GM19455 (cell line): ENCODE measurements around the gene SIX6.
A peak's percentile ranks its signal among the peaks of the same experiment; 100 is the strongest.

ENCODE experiments used
- ATAC-seq: cut with Tn5 transposase; IDR thresholded peaks from one replicate; pipeline ENCODE4 v1.9.1; 2021; ENCODE audit not compliant: unreplicated experiment

The SIX6 gene

DNA sequence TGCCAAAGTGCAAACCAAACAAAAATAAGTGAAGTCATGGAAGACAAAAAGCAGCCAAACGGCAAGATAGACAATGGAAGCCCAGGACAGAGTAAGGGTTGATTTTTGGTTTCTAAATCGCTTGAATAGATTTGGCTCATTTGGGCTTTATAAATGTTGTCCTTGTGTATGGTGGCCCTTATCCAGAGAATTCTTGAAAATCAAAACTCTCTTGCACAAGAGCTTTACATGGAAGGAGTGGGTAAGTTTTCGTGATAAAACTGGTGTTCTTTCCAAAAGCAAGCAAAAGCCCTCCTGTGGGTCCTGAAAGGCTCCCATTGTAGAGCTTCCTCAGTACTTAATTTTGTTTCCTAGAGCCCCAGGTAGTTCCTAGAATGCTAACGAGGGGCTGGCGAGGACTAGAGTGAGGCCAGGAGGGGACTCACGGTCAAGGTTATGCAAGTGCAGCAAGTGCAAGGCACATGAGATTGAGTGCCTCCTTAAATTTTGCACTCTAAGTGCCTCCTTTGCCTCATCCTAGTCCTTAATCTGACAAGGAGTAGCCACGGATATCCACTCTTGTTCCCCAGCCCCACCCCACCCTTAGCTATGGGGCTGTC lies 4.1 kb downstream of the SIX6 start:
- ATAC-seq, result no peak

DNA sequence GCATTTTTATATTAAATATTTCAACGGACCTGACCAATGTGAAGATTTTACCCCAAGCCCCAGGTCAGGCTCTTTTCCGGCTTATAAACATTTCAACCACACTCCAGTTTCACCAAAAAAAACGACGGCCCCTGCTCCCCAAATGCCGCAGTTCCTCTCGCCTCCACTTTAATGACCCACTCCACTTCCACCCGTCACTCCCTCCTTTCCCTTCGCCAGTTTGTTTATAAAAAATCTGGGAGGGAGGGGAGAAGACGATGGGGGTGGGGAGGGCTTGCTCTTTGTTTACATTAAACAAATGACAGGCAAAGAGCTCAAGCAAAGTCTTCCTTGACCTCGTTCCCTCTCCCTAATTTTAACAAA lies 5.4 kb downstream of the SIX6 start:
- no peak for ATAC-seq

DNA sequence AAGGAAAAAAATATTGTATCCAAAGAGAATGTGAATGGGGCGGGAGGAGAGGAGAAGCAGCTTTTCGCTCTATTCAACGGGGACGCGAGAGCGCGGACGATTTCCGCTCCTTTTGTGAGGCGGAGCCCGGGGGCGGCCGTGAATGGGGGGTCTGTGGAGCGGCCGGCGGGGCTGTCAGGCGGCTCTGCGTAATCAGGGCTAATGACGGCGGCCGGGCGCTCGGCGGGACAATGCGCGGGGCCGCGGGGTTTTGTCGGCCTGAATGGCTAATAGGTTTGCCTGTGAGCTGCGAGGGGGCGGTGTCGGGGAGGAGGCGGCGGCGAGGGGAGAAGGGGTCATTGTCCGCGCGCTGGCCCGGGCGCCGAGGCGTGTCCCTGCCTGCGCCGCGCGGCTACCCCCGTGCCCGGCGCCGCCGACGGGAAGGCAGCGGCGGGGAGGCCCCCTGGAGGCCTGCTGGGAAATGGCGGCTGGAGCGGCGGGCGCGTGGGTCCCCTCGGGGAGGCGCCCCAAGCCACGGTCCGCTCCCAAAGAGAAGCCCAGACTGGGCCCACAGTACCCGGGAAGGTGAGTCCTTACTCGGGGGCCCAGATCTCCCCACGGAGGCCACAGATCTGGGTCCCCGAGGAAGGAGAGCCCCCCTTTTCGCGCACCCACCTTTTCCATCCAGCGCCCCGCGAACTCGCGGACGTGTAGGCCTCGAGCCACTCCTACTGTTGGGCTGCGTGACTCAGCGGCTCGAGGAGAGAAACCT lies 6.0 kb downstream of the SIX6 start:
- no peak for ATAC-seq

DNA sequence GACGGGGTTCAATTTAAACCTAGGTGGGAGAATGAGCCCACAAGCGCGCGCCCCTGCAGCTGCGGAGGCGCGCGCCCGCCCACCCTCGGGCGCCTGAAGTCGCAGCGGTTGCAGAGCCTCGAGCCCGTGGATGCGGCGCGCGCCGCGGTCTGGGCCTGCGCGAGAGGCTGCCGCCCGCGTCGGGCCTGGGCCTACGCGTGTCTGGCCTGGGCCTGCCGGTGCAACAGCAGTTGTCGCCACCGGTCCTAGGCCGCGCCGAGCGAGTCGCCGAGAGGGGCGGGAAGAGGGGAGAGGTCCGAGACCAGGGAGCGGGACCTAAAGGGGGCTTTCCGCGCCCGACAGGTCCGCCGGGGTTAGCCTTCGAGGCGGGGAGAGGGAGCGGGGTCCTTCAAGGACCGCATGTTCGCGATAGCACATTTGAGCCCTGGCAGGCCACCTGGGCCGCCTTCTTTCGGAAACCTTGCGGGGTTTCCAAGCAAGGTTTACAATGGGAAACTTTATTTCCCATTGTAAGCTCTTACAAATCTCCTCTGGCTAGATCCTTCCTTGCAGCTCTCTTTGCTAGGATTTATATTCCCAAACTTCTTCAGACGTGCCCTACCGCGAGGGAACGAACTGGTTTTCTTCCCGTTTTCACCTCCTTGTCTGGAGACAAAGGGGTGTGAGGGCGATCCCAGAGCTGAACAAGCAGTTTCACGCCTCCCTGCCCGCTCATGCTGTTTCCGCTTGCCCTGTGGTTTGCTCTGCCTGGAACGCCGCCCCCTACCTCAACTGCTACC lies 6.8 kb downstream of the SIX6 start:
- no peak for ATAC-seq

DNA sequence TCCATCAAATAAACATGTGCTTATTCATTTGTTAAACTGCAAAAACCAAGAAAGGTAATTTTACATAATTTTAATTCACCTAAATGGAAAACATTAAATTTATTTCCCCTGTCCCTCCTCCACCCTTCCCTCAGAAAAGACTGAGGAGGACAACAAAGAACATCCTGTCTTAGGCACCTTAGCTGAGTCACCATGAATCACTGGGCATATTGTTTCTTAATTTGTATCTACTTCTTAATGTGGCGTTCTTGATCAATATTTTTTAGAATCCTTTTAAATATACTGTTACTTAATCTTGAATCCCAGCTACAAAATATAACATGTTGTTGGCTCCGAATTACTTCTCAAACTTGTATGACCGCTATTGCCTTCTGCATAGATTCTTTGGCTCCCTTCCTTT lies 23.5 kb downstream of the SIX6 start:
- ATAC-seq, result no peak

DNA sequence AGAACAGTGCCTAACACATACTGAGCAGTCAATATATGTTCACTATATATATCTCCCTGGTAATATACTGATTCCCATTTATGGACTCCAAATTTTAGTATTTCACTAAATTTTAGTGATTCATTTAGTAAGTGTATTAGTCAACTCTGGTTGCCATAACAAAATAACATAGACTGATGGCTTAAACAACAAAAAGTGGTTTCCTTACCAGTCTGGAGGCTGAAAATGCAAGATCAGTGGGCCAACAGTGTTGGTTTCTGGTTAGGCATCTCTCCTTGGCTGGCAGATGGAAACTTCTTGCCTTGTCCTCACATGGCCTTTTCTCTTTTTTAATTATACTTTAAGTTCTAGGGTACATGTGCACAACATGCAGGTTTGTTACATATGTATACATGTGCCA lies 28.7 kb downstream of the SIX6 start:
- no peak for ATAC-seq

DNA sequence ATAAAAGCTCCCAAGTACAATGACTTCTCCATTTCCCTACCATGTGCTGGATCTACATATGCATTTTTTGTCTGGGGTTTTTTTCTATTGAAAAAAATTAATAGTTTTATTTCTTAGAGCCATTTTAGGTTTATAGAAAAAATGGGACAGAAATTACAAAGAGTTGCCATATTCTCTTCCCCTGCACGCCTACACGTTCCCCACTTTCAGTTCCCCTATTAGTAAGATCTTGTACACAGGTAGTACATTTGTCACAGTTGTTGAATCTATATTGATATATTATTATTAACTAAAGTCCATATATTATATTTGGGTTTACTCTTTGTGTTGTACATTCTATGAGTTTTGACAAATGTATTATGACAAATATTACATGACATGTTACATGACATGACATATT lies 35.7 kb downstream of the SIX6 start:
- ATAC-seq, result no peak

DNA sequence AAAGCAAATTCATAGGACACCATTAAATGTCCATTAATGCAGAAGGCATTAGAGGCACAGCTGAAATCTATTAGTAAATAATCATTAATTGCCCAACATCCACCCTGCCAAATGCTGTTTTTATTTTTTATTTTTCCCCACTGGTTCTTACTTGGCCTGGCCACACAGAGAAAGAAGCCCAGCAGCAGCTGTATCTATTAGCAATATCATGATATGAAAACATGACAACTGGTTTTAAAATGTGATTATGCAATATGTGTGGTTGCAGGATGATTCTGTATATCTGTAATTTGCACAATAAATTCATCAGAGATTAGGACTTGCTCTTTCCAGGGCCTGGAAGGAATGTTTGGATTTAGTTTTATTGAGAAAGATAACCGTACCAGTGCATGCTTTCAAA lies 44.9 kb downstream of the SIX6 start:
- ATAC-seq, result no peak

DNA sequence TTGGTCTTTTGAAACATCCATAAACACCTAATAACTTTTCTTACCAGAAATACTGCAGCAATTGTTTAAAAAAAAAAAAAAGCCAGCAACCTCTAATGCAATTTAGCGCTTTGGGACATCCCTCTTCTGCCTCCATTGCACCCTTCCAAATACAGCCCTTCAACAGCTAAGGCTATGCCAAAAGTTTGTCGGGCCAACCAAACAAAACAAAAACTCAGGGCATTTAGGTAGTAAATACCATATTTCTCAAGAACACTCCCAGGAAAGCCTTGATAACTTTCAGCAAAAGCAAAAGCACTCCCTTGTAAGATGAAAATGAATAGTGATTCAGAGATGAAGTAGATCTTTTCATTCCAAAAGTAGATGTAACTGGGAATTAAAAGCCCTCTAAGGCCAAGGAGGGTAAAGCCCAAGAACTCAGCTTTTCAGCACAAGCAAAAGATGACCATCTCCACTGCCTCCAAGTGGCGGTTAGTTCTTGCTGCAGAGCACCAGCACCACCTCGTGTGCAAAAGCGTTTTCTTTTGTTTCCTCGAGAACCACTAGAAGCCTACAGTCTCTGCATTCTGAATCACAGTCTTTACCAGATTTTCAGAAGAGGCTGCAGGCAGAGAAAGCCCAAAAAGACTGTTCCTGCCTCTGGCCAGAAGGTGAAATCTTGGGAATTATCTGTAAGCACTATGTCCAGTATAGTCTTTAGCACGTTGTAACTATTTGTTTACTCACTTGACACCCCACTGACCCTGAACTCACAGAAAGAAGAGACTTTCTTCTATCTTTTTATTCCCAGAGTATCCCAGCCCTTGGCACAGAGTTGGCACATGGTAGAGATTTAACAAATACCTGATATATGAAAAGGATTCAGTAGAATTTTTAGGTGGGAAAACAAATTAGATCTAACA lies 53.1 kb downstream of the SIX6 start:
- ATAC-seq, result peak; percentile 80
